Kasumi-1 (cell line): ENCODE data around the gene TMEM158.

Source experiments
- DNase-seq, 2 experiments: peaks; one replicate each; lab custom pipeline; 2025; lab: John Stamatoyannopoulos, UW

The TMEM158 gene

GRCh38 chr3:45199837-45200648 is 26.0 kb downstream of the TMEM158 start:
- DNase-seq: no peak

DNA sequence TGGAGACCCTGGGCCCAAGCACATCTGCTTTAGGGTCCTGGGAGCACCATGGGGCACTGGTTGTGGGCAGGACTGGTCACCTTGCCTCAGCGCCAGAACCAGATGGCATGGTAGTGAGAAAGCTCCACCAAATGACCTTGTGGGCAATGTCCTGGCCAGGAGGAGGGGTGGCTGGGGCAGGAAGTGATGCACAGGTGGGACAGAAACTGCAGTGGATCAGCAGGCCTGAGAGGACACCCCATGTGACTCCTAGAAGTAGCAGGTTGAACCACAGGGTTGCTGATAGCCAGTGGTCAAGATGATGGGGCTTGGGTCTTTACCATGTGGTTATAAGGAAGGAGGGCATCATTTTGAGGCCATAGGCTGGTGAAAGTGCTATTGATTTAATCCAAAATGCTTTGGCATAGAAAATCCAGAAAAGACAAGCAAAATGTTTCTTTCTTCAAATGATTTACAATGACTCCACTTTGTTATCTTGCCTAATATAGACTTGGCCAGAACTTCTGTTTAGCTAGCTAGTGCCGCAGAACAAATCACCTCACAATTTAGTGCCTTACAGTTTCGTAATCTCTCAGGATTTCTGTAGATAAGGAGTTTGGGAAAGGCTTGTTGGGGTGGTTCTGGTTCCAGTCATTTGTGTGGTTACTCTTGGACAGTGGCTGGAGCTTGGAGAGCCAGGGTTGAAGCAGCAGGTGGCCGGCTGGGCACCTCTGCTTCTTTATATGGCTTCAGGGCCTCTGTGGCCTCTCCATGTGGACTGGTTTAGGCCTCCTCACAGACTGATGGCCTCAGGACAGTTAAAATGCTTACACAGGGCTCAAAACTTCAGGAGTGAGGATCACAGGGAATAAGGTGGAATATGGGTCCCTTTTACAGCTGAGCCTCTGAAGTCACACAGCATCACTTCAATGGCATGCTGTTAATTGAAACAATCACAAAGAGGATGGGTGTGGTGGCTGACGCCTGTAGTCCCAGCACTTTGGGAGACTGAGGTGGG is 27.5 kb downstream of the TMEM158 start:
- DNase-seq: no peak

DNA sequence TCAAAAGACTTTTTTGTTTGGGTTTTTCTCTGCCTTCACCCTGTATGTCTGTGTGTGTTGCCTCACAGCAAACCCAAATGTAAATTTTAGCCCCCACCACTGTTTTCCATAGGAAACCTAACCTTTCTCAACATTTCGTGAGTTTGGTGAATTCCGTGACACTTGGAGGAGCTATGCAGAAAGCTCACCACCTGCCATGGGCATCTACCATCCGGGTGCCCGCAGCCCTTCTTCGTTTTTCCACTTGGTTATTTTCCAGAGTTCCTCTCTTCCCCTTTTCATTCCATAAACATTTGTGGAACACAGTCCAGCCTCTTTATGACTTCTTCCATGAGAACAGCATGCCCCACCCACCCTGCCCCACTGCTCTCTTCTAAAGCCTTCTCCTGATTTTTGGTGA is 31.3 kb downstream of the TMEM158 start:
- no peak for DNase-seq

DNA sequence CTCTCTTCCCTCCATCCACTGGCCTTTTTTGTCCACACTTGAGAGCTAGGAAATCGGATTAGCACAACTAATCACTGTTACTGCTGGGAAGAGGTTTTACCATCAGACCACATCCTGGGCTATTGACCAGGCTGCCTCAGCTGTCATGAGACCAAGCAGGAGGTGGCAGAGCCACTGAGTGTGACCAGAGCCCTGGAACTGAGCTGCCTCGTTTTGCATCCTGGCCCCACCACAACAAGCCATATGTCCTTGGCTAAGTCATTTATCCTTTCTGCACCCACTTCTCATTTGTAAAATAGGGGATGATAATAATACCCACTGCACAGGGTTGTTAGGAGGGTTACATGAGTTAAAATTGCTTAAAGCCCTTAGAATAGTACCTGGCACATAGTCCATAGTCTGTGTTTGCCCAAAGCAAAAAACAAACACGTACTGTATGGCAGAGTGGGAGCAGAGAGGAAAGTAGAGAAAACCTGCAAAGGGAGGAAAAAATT is 34.1 kb downstream of the TMEM158 start:
- no peak for DNase-seq

DNA sequence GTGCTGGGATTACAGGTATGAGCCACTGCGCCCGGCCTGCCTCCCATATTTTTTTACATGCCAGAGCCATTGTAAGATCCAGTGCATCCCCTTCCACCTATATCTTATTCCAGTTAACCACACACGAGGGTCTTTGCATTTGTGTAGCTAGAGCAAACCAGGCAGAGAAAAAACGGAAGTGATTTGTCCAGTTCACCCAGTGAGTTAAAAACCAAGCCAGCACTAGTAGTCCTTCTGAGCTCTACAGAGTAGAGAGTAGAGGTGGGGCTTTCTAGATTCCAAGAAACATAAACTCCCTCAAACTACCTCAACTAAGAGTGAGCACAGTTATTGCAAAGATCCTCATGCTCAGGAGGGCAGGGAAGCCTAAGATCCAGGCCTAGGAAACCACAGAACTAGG is 34.7 kb downstream of the TMEM158 start:
- DNase-seq: no peak

- no peak for DNase-seq
Measured at GRCh38 chr3:45188719-45189659, 37.1 kb downstream of the TMEM158 start.

GRCh38 chr3:45187694-45188141 is 38.4 kb downstream of the TMEM158 start:
- no peak for DNase-seq

- DNase-seq: no peak
Measured at GRCh38 chr3:45186871-45187270, 39.2 kb downstream of the TMEM158 start.

DNA sequence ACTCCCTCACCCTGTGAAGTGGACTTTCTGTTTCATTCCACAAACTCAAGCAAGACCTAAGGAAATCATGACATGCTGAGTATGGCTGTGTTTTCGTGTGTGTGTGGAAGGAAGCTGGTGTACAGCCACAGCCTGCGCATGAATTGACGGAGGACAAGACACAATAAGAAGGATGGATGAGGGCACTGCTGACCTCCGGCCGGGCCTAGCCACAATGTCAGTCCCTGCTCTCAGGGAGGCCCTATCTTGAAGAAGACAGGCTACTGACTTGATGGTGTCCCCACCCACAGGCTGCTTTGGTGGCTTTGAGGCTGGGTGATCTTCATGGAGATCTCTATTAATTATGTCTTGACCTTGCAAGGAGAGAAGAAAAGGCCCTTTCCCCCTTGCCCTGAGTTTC is 40.6 kb downstream of the TMEM158 start:
- DNase-seq: no peak

GRCh38 chr3:45185052-45185451 is 41.0 kb downstream of the TMEM158 start:
- no peak for DNase-seq

DNA sequence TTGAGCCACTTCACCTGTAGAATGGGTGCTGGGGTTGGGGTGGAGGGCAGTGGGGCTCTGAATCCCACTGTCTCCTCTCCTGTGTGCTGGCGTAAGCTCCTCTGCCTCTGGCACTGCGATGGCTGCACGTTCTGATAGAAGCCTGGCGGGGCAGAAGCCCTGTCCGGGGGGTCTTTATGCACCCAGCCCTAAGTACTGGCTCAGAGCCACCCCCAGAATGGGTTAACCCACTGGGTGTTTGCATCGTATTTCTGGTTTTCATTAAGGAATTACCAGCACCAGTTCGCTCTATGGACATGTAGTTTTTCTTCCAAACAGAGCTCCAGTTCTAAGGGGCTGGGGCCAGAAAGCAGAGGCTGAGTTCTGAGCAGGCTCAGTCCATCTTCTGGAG is 42.2 kb downstream of the TMEM158 start:
- DNase-seq: no peak

DNA sequence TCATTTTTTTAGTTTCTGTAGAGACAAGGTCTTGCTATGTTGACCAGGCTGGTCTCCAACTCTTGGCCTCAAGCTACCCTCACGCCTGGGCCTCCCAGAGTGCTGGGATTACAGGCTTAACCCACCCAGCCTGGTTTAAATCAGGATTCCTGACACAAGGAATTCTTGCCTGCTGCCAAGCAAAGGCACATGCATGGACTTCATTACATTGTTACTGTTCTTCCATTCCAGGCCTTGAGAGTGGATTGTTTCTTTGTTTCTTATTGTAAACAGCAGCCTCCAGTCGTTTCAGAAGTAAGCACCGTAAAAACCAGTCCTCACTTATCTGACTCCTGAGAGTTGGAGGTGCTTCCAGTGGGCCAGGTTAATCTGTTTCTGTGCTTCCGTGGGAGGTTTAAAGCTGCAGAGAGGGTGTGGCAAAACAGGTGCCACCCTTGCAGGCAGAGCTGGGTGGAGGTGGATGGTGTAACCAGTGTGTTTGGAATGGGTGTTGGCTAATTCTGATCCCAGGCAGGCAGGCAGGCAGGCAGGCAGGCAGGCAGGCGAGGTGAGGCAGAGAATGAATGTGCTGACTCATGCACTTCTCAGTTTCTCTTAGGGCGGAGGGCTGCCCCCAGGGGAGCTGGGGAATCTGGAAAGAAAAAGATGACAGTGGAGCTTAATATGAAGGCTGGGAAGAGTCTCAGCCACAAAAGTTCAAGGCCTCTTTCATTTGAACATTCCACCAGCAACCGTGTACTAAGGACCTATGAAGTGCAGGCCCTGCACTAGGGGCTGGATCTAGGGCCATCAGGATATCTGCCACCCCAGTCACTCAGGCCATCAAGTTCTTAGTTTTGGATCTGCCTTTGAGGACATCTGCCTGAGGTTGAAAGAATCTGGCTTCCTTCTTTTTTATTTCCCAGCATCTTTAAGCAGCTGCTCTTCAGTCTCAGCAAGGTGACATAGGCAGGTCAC is 42.9 kb downstream of the TMEM158 start:
- no peak for DNase-seq

DNA sequence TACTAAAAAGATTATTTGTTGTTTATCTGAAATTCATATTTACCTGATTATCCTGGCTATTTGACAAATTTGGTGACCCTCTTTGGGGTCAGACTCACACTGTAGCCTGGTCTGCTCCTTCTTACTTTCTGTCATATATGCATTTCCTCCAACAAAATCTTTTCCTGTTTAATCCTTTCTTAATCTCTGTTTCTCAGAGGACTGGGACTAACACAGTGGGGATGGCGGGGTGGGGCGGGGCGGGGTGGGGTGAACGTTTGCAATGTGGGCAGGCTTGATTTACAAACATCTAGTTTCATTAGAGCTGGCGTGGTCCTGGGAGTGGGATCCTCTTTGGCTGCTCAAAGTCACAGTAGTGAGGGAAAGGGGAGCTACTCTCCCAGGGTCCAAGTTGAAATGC is 44.6 kb downstream of the TMEM158 start:
- no peak for DNase-seq

DNA sequence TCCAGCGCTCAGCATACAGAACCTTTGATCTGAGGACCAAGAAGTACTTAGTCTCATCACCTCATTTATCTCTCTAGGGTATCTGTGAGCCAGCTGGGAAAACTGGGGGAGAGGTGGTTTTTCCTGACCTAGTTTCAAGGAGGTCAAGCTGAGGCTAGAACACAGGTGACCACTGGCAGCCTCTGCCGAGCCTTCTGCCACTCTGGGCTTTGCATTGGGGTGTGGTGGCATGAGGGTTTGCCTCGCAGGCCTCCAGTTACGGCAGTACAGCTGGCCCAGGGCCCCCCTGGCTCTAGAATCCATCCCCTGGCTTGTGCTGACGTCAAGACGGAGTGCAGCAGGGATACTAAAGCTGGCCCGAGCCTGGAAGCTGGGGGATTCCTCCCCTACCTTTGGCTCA is 45.2 kb downstream of the TMEM158 start:
- no peak for DNase-seq

DNA sequence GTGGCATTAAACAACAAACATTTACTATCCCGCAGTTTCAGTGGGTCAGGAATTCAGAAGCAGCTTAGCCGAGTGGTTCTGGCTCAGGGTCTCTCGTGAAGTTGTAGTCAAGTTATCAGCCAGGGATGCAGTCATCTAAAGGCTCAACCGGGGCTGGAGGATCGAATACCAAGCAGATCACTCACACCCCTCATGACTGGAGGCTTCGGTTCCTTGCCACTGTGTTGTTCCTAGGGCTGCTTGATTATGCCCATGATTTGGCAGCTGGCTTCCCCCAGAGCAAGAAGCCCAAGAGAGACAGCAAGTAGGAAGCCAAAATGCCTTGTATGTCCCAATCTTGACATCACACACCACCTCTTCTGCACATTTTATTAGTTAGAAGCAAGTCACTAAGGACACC is 46.0 kb downstream of the TMEM158 start:
- DNase-seq: no peak

- DNase-seq: no peak
Measured at GRCh38 chr3:45179163-45179562, 46.9 kb downstream of the TMEM158 start.

DNA sequence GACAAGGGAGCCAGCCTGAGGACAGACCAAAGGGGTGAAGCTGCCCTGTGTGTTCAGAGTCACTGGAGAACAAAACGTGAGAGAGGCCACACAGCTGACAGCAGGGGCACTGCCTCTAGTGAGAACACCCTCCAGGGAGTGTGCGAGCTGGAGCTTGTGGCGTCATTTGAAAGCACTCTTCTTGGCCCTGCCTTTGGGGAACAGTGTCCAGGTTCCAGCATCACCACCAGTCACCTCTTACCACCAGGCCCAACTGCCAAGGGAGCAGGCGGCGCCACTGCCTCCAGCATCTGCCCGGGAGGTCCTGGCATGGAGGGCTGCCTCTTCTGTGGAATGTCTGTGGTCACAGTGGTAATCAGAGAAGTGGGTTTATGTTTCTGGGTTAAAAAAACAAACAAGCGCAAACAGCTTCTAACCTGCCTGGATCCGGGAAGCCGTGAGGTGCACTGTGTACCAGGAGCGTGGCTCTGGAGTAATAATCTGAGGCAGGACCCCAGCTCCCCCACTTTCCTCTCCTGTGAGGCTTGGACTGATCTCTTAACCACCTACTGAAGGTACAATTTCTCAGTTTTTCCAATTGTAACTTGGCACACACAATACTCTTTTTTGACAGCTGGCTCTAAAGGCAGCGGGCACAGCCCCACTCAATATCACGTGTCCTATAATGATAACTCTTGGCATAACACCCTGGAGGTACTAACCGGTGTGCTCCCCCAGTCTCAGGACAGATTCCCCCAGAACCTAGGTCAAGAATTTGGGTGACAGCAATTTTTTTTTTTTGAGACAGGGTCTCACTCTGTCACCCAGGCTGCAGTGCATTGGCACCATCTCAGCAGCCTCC is 47.7 kb downstream of the TMEM158 start:
- DNase-seq: no peak

GRCh38 chr3:45176912-45177311 is 49.2 kb downstream of the TMEM158 start:
- DNase-seq: no peak
